HG03103 (cell line): ENCODE measurements around the gene PPP1CA.
A peak's percentile ranks its signal among the peaks of the same experiment; 100 is the strongest.

Source experiments
- ATAC-seq: cut with Tn5 transposase; IDR thresholded peaks from one replicate; pipeline ENCODE4 v1.9.1; 2021; ENCODE audit warnings: low read depth; ENCODE audit not compliant: unreplicated experiment

PPP1CA gene

DNA sequence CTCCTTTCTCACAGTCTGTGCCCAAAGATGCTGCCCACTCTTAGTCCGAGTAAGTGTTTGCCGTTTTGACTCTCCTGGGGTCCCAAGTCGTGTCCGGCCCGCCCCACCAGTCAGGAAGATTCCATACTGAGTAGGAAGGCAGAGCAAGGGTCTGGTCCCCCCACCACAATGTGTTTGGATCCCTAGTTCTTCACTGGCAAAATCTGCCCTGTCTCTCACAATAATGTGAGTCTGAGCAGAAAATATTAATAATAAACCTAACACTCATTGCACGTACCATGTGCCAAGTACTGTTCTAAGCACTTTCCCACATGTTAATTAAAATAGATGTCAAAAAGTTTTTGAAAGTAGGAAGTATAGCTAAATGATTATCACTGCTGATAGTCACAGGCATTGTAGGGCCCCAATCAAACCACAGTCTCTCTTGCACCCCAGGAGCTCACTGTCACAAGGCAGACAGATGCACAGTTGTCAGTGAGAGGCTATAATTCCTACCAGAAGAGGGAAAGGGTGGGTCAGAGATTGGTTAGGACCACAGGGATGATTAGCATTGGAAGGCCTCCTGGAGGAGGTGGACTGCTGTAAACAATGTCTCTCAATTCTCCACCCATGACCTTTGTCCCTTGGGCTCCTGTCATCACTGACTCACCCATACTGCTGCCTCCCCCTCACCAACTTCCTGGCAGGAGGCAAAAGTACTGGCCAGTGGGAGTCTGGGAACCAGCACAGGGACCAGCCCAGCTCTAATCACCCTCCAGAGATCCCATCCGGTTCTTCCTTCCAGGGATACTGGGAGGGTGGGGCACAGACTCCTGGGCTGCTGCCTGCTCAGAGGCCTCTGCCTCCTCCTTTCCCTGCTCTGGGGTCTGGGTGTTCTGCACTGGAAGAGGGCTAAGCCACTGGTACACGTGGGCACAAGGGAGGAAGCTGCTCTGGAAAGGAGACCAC, 47.3 kb downstream of the PPP1CA start:
- no peak for ATAC-seq

DNA sequence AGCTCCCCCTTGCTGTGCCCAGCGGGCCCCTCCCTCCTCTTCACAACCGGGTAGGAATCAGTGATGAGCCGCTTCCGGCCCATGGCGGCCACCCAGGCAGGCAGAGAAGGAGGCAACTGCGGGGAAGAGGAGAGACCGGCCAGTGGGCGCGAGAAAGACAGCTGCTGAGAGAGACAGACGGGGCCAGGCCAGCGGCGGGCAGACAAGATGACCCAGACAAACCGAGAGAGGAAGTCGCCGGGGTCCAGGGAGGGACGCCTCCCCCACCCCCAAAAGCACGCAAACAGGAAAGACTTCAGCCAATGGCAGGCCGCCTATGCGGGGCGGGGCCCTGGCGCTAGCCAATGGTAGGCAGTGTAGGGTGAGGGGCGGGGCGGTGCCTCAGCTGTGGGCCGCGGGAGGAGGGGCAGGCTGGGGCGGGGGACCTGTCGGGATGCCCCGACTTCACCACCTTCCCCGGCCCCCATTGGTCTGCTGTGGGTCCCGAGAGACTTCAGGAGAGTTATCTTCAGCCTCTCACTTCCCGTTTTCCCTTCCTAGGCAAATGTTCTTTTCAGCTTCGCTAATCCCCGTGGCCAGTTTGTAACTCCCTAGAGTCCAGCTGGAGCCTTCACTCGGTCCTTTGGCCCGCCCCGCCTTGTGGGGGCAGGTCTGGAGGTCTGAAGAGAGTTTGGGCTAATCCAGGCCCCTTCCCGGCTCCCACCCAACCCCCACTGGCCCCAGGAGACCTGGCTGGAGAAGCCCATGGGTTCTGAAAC, 48.2 kb downstream of the PPP1CA start, which contains the start of gene POLD4:
Gene POLD4 (minus strand): TSS at position 230 of the 758 bp plus-strand sequence. CDS start 147 bp downstream, at position 83.
- peak; percentile 66 for ATAC-seq

DNA sequence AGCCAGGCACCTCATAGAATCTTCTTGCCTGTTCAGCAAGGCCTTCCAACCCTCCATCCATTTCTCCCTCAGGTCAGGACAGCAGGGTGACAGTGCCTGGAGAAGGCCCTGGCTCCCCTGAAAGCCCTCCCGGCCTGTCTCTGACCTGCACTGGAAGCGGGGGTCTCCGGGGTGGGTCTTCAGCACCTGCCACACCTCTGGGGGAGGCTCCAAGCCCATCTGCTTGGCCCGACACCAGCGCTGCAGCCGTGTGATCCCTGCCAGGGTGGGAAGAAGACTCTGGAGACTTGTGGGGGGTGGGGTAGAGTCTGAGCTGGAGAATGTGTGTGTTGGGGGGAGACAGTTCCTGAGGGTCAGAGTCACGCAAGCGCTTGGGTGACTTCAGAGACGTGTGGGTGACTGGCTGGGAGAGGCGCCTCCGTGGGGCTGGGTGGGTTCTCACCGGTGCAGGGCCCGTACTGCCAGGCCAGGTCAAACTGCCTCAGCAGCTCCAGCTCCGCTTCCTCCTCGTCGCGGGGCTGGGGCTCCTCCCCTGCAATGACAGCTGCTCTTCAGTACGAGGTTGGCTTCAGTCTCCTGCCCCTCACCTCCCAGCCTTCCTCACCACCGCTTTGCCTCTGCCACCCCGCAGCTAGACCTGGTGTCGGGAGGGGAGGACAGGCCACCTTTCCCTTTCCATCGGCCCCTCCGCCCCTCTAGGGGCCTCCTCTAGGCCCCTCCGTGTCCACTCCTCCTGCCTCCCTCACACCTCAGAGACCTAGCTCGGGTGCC, 48.9 kb downstream of the PPP1CA start:
- ATAC-seq, result no peak

DNA sequence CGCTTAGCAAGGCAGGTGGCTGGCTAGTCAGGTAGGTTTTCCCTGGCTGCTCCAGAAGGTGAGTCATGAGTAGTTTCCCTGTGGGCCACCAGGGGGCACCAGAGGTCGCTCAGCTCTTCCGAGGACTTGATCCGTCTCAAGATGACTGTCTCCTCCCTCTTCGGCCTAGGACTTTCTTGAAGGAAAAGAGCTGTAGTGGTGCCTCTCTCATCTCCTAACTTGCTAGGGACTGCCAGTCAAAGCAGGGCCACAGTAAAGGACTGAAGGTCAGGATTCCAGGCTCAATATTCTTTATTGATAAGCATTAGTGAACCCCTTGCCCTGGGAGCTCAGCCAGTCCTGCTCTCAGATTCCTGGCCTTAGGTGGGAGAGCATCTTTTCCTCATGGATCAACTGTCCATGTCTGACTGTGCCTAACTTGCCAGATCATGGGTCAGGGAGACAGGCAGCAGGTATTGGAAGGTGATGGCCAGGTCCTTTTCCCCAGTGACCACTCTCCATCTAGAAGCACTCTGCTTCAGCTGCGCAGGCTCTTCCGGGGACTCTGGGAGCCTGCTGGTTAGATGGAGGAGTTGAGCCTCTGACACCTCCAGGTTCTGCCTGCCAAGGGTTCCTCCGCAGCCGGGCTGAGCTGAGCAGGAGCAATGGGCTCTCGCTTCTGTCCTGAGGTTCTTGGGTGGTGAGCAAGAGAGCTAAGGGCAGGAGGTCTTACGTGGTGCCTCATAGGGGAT, 50.2 kb downstream of the PPP1CA start:
- no peak for ATAC-seq

DNA sequence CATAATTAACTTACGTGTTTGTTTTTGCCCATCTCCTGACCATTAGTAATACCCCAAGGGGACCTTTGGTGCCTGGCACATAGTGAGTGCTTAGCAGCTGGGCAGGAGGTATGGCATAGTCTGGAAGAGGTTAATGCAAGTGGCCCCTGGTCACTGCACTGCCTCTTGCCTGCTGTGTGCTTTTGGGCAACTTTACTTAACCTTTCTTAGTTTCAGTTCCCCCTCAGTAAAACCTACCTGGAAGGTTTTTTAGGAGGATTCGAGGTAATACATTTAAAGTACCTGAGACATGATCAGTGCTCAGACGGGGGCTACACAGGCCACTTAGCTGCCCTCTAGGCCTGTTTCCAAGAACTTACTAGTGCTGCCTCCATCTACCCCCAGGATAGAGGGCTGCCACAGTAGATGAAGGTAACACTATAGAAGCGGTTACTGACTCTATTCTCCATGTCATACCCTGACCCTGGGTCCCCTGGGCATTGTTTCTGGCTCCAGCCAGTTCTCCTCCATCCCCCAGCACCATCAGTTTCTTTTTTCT, 51.7 kb downstream of the PPP1CA start:
- ATAC-seq, result no peak

DNA sequence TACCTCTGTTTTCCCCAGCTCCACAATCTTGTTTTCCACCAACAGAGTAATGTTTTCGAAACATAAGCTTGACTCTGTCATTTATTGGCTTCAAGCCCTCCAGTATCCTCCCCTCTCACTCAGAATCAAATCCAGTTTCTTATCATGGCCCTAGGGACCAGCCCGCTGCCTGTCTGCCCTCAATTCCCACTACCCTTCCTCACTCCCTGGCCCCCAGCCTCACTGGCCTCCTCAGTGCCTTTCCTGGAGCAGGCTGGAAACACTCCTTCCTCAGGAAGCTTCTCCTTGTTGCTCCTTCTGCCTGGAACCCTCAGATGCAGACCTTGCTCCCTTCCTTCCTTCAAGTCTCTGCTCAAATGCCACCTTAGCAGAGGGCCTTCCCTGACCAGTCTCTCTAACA, 52.2 kb downstream of the PPP1CA start:
- no peak for ATAC-seq

DNA sequence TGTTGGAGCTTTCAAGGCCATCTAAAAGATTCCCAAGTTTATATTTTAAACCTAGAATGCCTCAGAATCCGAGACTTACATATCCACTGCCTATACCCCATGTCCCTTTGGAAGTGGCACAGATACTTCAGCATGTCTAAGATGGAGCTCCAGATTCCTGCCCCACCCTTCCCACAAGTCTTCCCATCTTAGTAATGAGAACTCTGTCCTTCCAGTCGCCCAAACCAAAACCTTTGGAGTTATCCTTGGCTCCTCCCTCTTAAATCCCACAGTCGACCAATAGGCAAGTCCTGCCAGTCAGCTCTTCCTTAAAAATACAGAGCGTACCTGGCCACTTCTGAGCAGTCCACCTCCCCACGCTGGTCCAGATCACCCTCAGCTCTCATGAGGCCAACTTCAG, 52.6 kb downstream of the PPP1CA start:
- ATAC-seq, result no peak
